HepG2 (cell line): ENCODE data around the gene FBXO24. TPM values are rescaled to one million over a fixed set of nuclear protein-coding genes. Genes with fewer than 3 reads are reported as not detected.

ENCODE experiments used
- AKAP8 ChIP-seq: sonication (generic); formaldehyde crosslinking; IDR thresholded peaks from 2 replicates; pipeline ENCODE4 v1.5.1; 2020; ENCODE audit warnings: mild to moderate bottlenecking, missing genetic modification reagents
- ASH2L ChIP-seq: fragments of 300-600, 200-600 bp; sonication (generic); IDR thresholded peaks from 2 replicates; pipeline ENCODE4 v1.7.0; 2017; ENCODE audit warnings: low read depth, mild to moderate bottlenecking, moderate library complexity, mixed read lengths, low read length; ENCODE audit not compliant: insufficient read length
- BORCS8-MEF2B ChIP-seq: sonication (generic); formaldehyde crosslinking; IDR thresholded peaks from 2 replicates; pipeline ENCODE4 v1.8.0; 2022; ENCODE audit warnings: mild to moderate bottlenecking, missing genetic modification reagents
- FOXO1 ChIP-seq: sonication (generic); formaldehyde crosslinking; IDR thresholded peaks from 2 replicates; pipeline ENCODE4 v1.4.0; 2020; ENCODE audit warnings: missing genetic modification reagents
- HNF1A ChIP-seq, 2 experiments: sonication (generic) in 1 of 2; formaldehyde crosslinking in 1 of 2; IDR thresholded peaks; 2 replicates each; pipeline versions ENCODE4 v1.4.0 to v1.6.1; 2016 to 2020; ENCODE audit warnings: borderline replicate concordance in 1 of 2, low read depth in 1 of 2, mild to moderate bottlenecking in 1 of 2, missing genetic modification reagents in 1 of 2
- KAT7 ChIP-seq: IDR thresholded peaks from 2 replicates; pipeline ENCODE4 v1.6.1; 2018; ENCODE audit warnings: borderline replicate concordance, missing compliant biosample characterization
- KMT2A ChIP-seq: sonication (generic); formaldehyde crosslinking; IDR thresholded peaks from 2 replicates; pipeline ENCODE4 v1.4.0; 2020; ENCODE audit warnings: missing genetic modification reagents
- MATR3 ChIP-seq: sonication (generic); formaldehyde crosslinking; IDR thresholded peaks from 2 replicates; pipeline ENCODE4 v1.4.0; 2020; ENCODE audit warnings: missing genetic modification reagents
- RAD21 ChIP-seq: fragments of 450-650 bp; formaldehyde crosslinking; IDR thresholded peaks from 2 replicates; pipeline ENCODE4 v1.5.0; 2020; ENCODE audit warnings: mild to moderate bottlenecking
- RBFOX2 ChIP-seq: fragments of 200-400 bp; formaldehyde crosslinking; IDR thresholded peaks from 2 replicates; pipeline ENCODE4 v1.6.1; 2017; ENCODE audit warnings: low read depth, mild to moderate bottlenecking, low read length
- RBM22 ChIP-seq: fragments of 200-400 bp; formaldehyde crosslinking; optimal IDR thresholded peaks from 2 replicates; pipeline ENCODE3; 2017; ENCODE audit warnings: mild to moderate bottlenecking, low read length, moderate library complexity
- SRSF9 ChIP-seq: fragments of 200-400 bp; formaldehyde crosslinking; IDR thresholded peaks from 2 replicates; pipeline ENCODE4 v1.6.1; 2018; ENCODE audit warnings: borderline replicate concordance, mild to moderate bottlenecking, low read depth, low read length; ENCODE audit not compliant: insufficient read depth, poor library complexity, severe bottlenecking
- STAG1 ChIP-seq: sonication (generic); formaldehyde crosslinking; IDR thresholded peaks from 2 replicates; pipeline ENCODE4 v1.4.0; 2020; ENCODE audit warnings: missing genetic modification reagents
- TEAD3 ChIP-seq: optimal IDR thresholded peaks from 2 replicates; pipeline ENCODE3; 2016; ENCODE audit warnings: borderline replicate concordance
- TSC22D2 ChIP-seq: sonication (generic); formaldehyde crosslinking; IDR thresholded peaks from 2 replicates; pipeline ENCODE4 v1.5.1; 2020; ENCODE audit warnings: missing genetic modification reagents, mild to moderate bottlenecking, borderline replicate concordance
- ZBTB33 ChIP-seq: sonication (generic); formaldehyde crosslinking; IDR thresholded peaks from 2 replicates; pipeline ENCODE4 v1.4.0; 2020; ENCODE audit warnings: missing genetic modification reagents
- ZC3H4 ChIP-seq: sonication (generic); formaldehyde crosslinking; IDR thresholded peaks from 2 replicates; pipeline ENCODE4 v1.4.0; 2020; ENCODE audit warnings: missing genetic modification reagents, borderline replicate concordance
- ZNF282 ChIP-seq: fragments of 450-650 bp; IDR thresholded peaks from 2 replicates; pipeline ENCODE4 v1.6.1; 2018; ENCODE audit not compliant: partially characterized antibody
- ZNF564 ChIP-seq: sonication (generic); formaldehyde crosslinking; IDR thresholded peaks from 2 replicates; pipeline ENCODE4 v1.8.1; 2023; ENCODE audit warnings: mild to moderate bottlenecking, missing genetic modification reagents
- ZNF605 ChIP-seq: sonication (generic); formaldehyde crosslinking; IDR thresholded peaks from 2 replicates; pipeline ENCODE4 v1.8.0; 2022; ENCODE audit warnings: mild to moderate bottlenecking, missing genetic modification reagents
- polyA plus RNA-seq, 8 experiments: library from polyadenylated mRNA; depleted of rRNA in 3 of 8; stranded (reverse) in 7 of 8; unstranded in 1 of 8; fragments of >200 nt; fragmentation: Illumina TruSeq in 4 of 8; extraction: Trizol in 4 of 8; gene quantifications; 2 replicates each; pipeline versions ENCODE4 v1.2.1 to v1.2.3, GENCODE V29; 2011 to 2016; ENCODE audit warnings: low read depth in 4 of 8, missing spikeins in 1 of 8, mixed read lengths in 1 of 8; ENCODE audit not compliant: insufficient read depth in 1 of 8
- total RNA-seq, 5 experiments: library from RNA; depleted of rRNA; stranded (reverse); fragments of >200 nt; fragmentation: Illumina TruSeq; extraction: Trizol; gene quantifications; 2 replicates each; pipeline ENCODE4 v1.2.3, GENCODE V29; 2016; ENCODE audit warnings: low read depth in 1 of 5
- TF ChIP-seq, protein P1 (sequence below): sonication (generic); formaldehyde crosslinking; IDR thresholded peaks from 2 replicates; pipeline ENCODE4 v1.8.1; 2023; ENCODE audit warnings: mild to moderate bottlenecking, missing genetic modification reagents, borderline replicate concordance
- TF ChIP-seq, protein P2 (sequence below): sonication (generic); formaldehyde crosslinking; IDR thresholded peaks from 2 replicates; pipeline ENCODE4 v1.5.0; 2020; ENCODE audit warnings: mild to moderate bottlenecking, missing genetic modification reagents, moderate library complexity

The FBXO24 gene
- total and polyA plus RNA-seq, 2 of the 13 experiments (the other 11 are each of a cell fraction or from before 2014, with no cell fraction given): 0.20 to 0.55 TPM

- TF ChIP-seq ASH2L (peak; percentile 42), ZBTB33 (peak; percentile 27; the same call in 1 of the 2 replicates), TSC22D2 (CRISPR knock-in tag) (no peak), RBFOX2 (no peak; the same call in none of the 2 replicates), RAD21 (CRISPR knock-in tag) (peak; percentile 66), STAG1 (peak; percentile 46), FOXO1 (CRISPR knock-in tag) (no peak), BORCS8-MEF2B (CRISPR knock-in tag) (peak; percentile 62), ZNF282 (no peak), AKAP8 (CRISPR knock-in tag) (peak; percentile 81), MATR3 (CRISPR knock-in tag) (no peak), KAT7 (CRISPR knock-in tag) (no peak), ZNF605 (CRISPR knock-in tag) (peak; percentile 30; the same call in 1 of the 2 replicates), RBM22 (peak; percentile 97), KMT2A (no peak), SRSF9 (no peak), ZNF564 (CRISPR knock-in tag) (no peak), TEAD3 (CRISPR knock-in tag) (peak; percentile 27), HNF1A (IDR thresholded peaks at IDR 0.05; ENCODE audit: low read depth) (no peak), HNF1A (CRISPR knock-in tag; IDR thresholded peaks at IDR 0.05; ENCODE audit: borderline replicate concordance) (no peak), ZC3H4 (no peak)
- TF ChIP-seq, protein P1, sequence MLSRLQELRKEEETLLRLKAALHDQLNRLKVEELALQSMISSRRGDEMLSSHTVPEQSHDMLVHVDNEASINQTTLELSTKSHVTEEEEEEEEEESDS (CRISPR knock-in tag): no peak
- TF ChIP-seq, protein P2, sequence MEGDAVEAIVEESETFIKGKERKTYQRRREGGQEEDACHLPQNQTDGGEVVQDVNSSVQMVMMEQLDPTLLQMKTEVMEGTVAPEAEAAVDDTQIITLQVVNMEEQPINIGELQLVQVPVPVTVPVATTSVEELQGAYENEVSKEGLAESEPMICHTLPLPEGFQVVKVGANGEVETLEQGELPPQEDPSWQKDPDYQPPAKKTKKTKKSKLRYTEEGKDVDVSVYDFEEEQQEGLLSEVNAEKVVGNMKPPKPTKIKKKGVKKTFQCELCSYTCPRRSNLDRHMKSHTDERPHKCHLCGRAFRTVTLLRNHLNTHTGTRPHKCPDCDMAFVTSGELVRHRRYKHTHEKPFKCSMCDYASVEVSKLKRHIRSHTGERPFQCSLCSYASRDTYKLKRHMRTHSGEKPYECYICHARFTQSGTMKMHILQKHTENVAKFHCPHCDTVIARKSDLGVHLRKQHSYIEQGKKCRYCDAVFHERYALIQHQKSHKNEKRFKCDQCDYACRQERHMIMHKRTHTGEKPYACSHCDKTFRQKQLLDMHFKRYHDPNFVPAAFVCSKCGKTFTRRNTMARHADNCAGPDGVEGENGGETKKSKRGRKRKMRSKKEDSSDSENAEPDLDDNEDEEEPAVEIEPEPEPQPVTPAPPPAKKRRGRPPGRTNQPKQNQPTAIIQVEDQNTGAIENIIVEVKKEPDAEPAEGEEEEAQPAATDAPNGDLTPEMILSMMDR (CRISPR knock-in tag): peak; percentile 82
Observed at GRCh38 chr7:100563809-100564400, 22.2 kb upstream of the FBXO24 start (continued).
